Epithelial cell of esophagus (primary cell): ENCODE results near the gene KIF26A.
A peak's percentile ranks its signal among the peaks of the same experiment; 100 is the strongest.

Source experiments
- DNase-seq: peaks from one replicate; pipeline ENCODE4 v3.0.0; 2010; ENCODE audit warnings: low read depth
- H3K4me3 ChIP-seq: 2 replicates; pipeline ENCODE4 v1.5.1; 2011; ENCODE audit warnings: mild to moderate bottlenecking, low read length, control low read depth
- CTCF ChIP-seq: IDR thresholded peaks from 2 replicates; pipeline ENCODE4 v1.5.1; 2011; ENCODE audit warnings: low read depth, mild to moderate bottlenecking, low read length, control low read depth, inconsistent platforms; ENCODE audit not compliant: insufficient read depth; ENCODE audit errors: missing control alignments

The KIF26A gene

GRCh38 chr14:104107101-104107581, 31.2 kb upstream of the KIF26A start:
- no peak for DNase-seq

GRCh38 chr14:104107611-104108569, 30.5 kb upstream of the KIF26A start:
- no peak overlapping the region for H3K4me3 ChIP-seq
- peak; percentile 80 for DNase-seq
- peak; percentile 27 for TF ChIP-seq CTCF

More at GRCh38 chr14:104107101-104107581, 31.2 kb upstream of the KIF26A start:
- no peak overlapping the region for H3K4me3 ChIP-seq
- TF ChIP-seq CTCF = no peak

DNA sequence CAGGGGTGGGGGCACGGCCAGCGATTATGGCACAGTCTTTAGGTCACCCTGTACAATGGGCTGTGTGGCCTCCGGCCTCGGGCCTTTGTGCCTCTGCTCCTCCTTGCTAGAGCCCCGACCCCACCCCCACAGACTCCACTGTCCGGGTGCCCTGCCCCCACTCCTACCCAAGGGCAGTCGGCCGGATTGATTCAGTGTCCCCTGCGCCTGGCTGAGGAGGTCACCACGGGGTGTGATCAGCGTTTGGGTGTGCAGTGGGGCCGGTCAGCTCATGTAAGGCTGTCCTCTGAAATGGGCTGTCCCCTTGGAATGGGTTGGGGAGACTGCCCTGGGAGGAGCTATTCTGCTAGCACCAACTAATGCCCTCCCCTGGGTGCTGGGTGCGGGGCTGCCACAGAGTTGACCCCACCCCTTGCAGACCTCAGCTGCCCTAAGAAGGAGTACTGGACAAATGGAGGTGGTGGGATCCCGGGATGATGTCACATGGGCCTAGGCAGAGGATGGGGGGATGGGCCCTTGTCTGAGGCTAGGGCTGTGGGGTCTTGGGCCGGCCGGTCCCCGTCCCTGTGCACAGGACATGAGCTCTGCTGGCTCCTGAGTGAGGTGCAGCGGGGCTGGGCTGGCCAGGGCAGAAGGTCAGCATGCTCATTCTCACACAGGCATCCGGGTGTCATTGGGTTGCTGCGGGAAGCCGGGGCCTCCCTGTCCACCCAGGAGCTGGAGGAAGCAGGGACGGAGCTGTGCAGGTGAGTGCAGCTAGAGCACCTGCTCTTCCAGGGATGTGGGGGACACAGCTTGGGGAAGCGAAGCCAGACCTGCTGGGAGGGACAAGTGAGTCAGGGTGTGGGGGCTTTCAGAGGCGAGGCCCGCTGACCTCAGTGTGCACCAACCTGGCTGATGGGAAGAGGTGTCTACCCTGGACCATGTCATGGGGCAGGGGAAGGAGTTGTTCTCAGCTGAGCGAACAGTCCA, 29.5 kb upstream of the KIF26A start:
- peak overlapping the region; percentile 10 for H3K4me3 ChIP-seq
- TF ChIP-seq CTCF = no peak
- DNase-seq = no peak

GRCh38 chr14:104109731-104110361, 28.5 kb upstream of the KIF26A start:
- DNase-seq = no peak
- TF ChIP-seq CTCF = no peak
- no peak overlapping the region for H3K4me3 ChIP-seq

DNA sequence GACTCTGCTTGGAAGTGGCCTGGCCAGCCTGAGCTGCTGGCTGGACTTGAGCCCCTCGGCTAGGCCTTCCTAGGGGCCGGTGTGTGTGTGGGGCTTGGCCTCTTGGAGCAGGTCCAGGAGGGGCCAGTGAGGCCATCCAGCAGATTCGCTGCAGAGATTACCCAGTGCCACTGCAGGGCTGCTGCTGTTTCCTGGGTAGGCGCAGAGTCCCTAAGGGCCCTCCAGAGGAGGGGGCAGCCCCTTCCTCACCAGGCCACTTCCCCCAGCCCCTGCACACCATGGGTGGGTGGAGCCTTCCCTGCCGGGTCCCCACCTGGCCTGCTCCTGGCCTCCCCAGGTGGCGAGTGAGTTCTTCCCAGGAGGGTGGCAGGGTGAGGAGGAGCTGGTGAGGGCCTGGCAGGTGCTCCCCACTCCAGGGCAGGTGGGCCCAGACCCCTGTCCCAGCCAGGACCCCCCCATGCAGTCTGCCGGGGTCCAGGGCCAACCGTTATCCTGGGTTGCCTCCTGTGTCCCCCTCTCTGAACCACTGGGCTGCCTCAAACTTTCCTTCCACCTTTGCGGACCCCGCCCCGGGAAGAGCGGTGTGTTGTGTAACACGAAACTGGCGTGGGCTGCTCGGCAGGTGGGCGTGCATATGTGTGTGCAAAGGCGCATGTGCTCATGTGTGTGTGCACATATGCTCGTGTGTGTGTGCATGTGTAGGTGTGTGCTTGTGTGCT, 27.7 kb upstream of the KIF26A start:
- DNase-seq = no peak
- TF ChIP-seq CTCF = no peak
- no peak overlapping the region for H3K4me3 ChIP-seq
